Upper lobe of left lung (tissue), 4 donors: Measurements from ENCODE around the gene GOLPH3.

Source experiments
- CTCF ChIP-seq, 6 experiments: fragments of 450-650 bp in 4 of 6; fragments of 200-600 bp in 2 of 6; sonication (generic) in 2 of 6; IDR thresholded peaks; one replicate each; pipeline ENCODE4 v1.5.1; 2016 to 2019; ENCODE audit warnings: antibody characterized with exemption in 6 of 6
- POLR2AphosphoS5 ChIP-seq, 2 donors: sonication (generic); formaldehyde crosslinking; IDR thresholded peaks; one replicate each; pipeline ENCODE4 v1.5.1; 2017; ENCODE audit warnings: antibody characterized with exemption in 2 of 2

DNA sequence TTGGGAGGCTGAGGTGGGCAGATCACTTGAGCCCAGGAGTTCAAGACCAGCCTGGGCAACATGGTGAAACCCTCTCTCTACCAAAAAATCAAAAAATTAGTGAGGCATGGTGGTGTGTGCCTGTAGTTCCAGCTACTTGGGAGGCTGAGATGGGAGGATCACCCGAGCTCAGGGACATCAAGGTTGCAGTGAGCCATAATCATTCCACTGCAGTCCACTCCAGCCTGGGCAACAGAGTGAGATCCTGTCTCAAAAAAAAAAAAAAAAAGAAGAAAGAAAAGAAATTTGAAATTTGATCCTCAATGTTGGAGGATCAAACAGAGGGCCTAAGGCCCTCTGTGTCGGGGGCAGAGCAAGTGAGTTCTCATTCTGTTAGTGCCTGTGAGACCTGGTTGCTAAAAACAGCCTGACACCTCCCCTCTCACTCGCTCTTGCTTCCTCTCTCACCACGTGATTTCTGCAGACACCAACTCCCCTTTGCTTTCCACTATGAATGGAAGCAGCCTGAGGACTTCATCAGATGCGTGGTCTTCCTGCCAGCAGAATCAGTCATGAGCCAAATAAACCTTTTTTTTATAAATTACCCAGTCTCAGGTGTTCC lies 8.4 kb upstream of the GOLPH3 start:
- TF ChIP-seq CTCF (IDR thresholded peaks at IDR 0.05) (no peak), POLR2AphosphoS5 (IDR thresholded peaks at IDR 0.05) (no peak)
